OCI-LY1 (cell line): Measurements from ENCODE around the gene RCAN2.

Experiments
- CTCF ChIP-seq: fragments of 200-600 bp; sonication (generic), shearing (Covaris generic); IDR thresholded peaks from 2 replicates; pipeline ENCODE4 v1.5.1; 2017; ENCODE audit warnings: mild to moderate bottlenecking, antibody characterized with exemption, low read length, moderate library complexity, mixed read lengths
- EZH2 ChIP-seq: fragments of 200-600 bp; sonication (generic), shearing (Covaris generic); IDR thresholded peaks from 2 replicates; pipeline ENCODE4 v1.8.0; 2017; ENCODE audit warnings: borderline replicate concordance, mixed run types, mild to moderate bottlenecking, antibody characterized with exemption, low read length, moderate library complexity, mixed read lengths

- TF ChIP-seq CTCF (no peak), EZH2 (no peak)
These were observed 300.4 kb downstream of the RCAN2 start for GRCh38 chr6:46190889-46191288.
